Measurements from ENCODE around the gene ABHD17C. TPM values are rescaled to one million over a fixed set of nuclear protein-coding genes. Genes with fewer than 3 reads are reported as not detected.

ABHD17C gene
- total RNA-seq, 1 donor from 2014 or later, result 3.7 TPM

GRCh38 chr15:80773122-80773551, 78.0 kb downstream of the ABHD17C start:
- no peaks in the 10 kb centered on the region for H3K36me3 ChIP-seq (ENCODE audit: control insufficient read depth in 3 of 3, insufficient read depth in 3 of 3, low read length in 3 of 3)
- H3K9me3 ChIP-seq (ENCODE audit: control insufficient read depth in 3 of 3, low read length in 3 of 3), result no peaks in the 10 kb centered on the region
- H3K27ac ChIP-seq (ENCODE audit: low read depth, low read length), result no peak overlapping the region
- peaks cover 4 to 10% (median 7%) of the 10 kb centered on the region in 3 donors for H3K27me3 ChIP-seq (ENCODE audit: control insufficient read depth in 3 of 3, insufficient read depth in 3 of 3, low read length in 3 of 3)
- no peak overlapping the region for H3K4me3 ChIP-seq (ENCODE audit: low read length in 3 of 3)
- H3K4me1 ChIP-seq (ENCODE audit: control insufficient read depth in 3 of 3, insufficient read depth in 3 of 3, low read length in 3 of 3), result peaks cover 10 to 17% (median 13%) of the 10 kb centered on the region in 3 donors
- H3K9ac ChIP-seq (ENCODE audit: low read depth in 1 of 3, low read length in 3 of 3), result no peak overlapping the region

DNA sequence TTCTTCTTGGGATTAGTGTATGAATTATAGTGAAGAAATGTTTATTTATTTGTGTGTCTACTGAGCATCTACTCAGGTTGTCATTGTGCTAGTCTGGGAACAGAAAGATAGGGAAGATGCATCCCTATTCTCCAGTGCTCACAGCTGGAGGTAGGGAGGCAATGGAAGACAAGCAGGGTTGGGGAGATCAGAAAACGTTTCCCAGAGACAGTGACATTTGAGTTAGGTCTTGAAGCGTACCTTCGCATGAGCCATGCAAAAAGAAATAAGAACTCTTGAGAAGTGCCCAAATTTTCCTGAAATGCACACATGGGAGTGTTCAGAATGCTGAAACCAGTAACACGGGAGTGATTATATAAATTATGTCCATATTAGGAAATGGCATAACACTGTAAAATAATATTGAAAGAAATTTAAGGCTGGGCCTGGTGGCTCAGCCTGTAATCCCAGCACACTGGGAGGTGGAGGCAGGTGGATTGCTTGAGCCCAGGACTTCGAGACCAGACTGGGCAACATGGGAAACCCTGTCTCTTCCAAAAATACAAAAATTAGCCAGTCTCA, 78.8 kb downstream of the ABHD17C start:
- Histone ChIP-seq H3K27ac (ENCODE audit: low read depth, low read length) (no peak overlapping the region), H3K9me3 (ENCODE audit: control insufficient read depth in 3 of 3, low read length in 3 of 3) (no peaks in the 10 kb centered on the region), H3K36me3 (ENCODE audit: control insufficient read depth in 3 of 3, insufficient read depth in 3 of 3, low read length in 3 of 3) (no peaks in the 10 kb centered on the region), H3K9ac (ENCODE audit: low read depth in 1 of 3, low read length in 3 of 3) (no peak overlapping the region), H3K27me3 (ENCODE audit: control insufficient read depth in 3 of 3, insufficient read depth in 3 of 3, low read length in 3 of 3) (peaks cover 10 to 16% (median 13%) of the 10 kb centered on the region in 3 donors), H3K4me3 (ENCODE audit: low read length in 3 of 3) (no peak overlapping the region), H3K4me1 (ENCODE audit: control insufficient read depth in 3 of 3, insufficient read depth in 3 of 3, low read length in 3 of 3) (peaks cover 10 to 20% (median 13%) of the 10 kb centered on the region in 3 donors)

DNA sequence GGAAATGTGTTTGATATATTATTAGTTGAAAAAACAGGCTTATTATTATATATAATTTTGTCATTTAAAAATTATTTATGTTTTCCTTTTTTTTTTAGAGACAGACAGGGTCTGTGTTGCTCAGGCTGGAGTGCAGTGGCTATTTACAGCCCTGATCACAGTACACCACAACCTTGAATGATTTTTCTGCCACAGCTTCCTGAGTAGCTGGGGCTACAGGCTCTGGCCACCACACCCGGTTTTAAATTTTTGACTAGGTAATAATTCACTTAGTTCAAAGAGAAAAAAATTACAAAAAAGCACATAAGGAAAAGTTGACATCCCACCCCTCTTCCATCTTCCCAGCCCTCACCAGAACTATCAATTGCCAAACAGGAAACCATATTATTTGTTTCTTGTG, 79.4 kb downstream of the ABHD17C start:
- Histone ChIP-seq H3K4me3 (ENCODE audit: low read length in 3 of 3) (no peak overlapping the region), H3K27me3 (ENCODE audit: control insufficient read depth in 3 of 3, insufficient read depth in 3 of 3, low read length in 3 of 3) (peaks cover 15 to 21% (median 18%) of the 10 kb centered on the region in 3 donors), H3K27ac (ENCODE audit: low read depth, low read length) (no peak overlapping the region), H3K9me3 (ENCODE audit: control insufficient read depth in 3 of 3, low read length in 3 of 3) (no peaks in the 10 kb centered on the region), H3K4me1 (ENCODE audit: control insufficient read depth in 3 of 3, insufficient read depth in 3 of 3, low read length in 3 of 3) (peaks cover 13 to 23% (median 17%) of the 10 kb centered on the region in 3 donors), H3K36me3 (ENCODE audit: control insufficient read depth in 3 of 3, insufficient read depth in 3 of 3, low read length in 3 of 3) (no peaks in the 10 kb centered on the region), H3K9ac (ENCODE audit: low read depth in 1 of 3, low read length in 3 of 3) (no peak overlapping the region)

- no peaks in the 10 kb centered on the region for H3K9me3 ChIP-seq (ENCODE audit: control insufficient read depth in 3 of 3, low read length in 3 of 3)
- no peak overlapping the region for H3K27ac ChIP-seq (ENCODE audit: low read depth, low read length)
- H3K4me1 ChIP-seq (ENCODE audit: control insufficient read depth in 3 of 3, insufficient read depth in 3 of 3, low read length in 3 of 3), result peaks cover 20 to 31% (median 26%) of the 10 kb centered on the region in 3 donors
- no peak overlapping the region for H3K4me3 ChIP-seq (ENCODE audit: low read length in 3 of 3)
- no peak overlapping the region for H3K9ac ChIP-seq (ENCODE audit: low read depth in 1 of 3, low read length in 3 of 3)
- no peaks in the 10 kb centered on the region for H3K36me3 ChIP-seq (ENCODE audit: control insufficient read depth in 3 of 3, insufficient read depth in 3 of 3, low read length in 3 of 3)
- peaks cover 23 to 29% (median 27%) of the 10 kb centered on the region in 3 donors for H3K27me3 ChIP-seq (ENCODE audit: control insufficient read depth in 3 of 3, insufficient read depth in 3 of 3, low read length in 3 of 3)
Observed at GRCh38 chr15:80775338-80775737, 80.2 kb downstream of the ABHD17C start.

GRCh38 chr15:80776420-80777045, 81.4 kb downstream of the ABHD17C start:
- H3K27ac ChIP-seq (ENCODE audit: low read depth, low read length), result no peak overlapping the region
- peaks cover 31 to 34% (median 34%) of the 10 kb centered on the region in 3 donors for H3K27me3 ChIP-seq (ENCODE audit: control insufficient read depth in 3 of 3, insufficient read depth in 3 of 3, low read length in 3 of 3)
- no peaks in the 10 kb centered on the region for H3K36me3 ChIP-seq (ENCODE audit: control insufficient read depth in 3 of 3, insufficient read depth in 3 of 3, low read length in 3 of 3)
- peak overlapping the region in 1 of 3 donors; percentile 63 for H3K4me3 ChIP-seq (ENCODE audit: low read length in 3 of 3)
- no peaks in the 10 kb centered on the region for H3K9me3 ChIP-seq (ENCODE audit: control insufficient read depth in 3 of 3, low read length in 3 of 3)
- H3K9ac ChIP-seq (ENCODE audit: low read depth in 1 of 3, low read length in 3 of 3), result peak overlapping the region; percentile 20 to 60 (median 38)
- peaks cover 22 to 33% (median 31%) of the 10 kb centered on the region in 3 donors for H3K4me1 ChIP-seq (ENCODE audit: control insufficient read depth in 3 of 3, insufficient read depth in 3 of 3, low read length in 3 of 3)

GRCh38 chr15:80777137-80777536, 82.0 kb downstream of the ABHD17C start:
- Histone ChIP-seq H3K27me3 (ENCODE audit: control insufficient read depth in 3 of 3, insufficient read depth in 3 of 3, low read length in 3 of 3) (peaks cover 34% of the 10 kb centered on the region in 3 donors), H3K4me1 (ENCODE audit: control insufficient read depth in 3 of 3, insufficient read depth in 3 of 3, low read length in 3 of 3) (peaks cover 22 to 33% (median 31%) of the 10 kb centered on the region in 3 donors), H3K9me3 (ENCODE audit: control insufficient read depth in 3 of 3, low read length in 3 of 3) (no peaks in the 10 kb centered on the region), H3K27ac (ENCODE audit: low read depth, low read length) (no peak overlapping the region), H3K4me3 (ENCODE audit: low read length in 3 of 3) (peak overlapping the region in 1 of 3 donors; percentile 63), H3K36me3 (ENCODE audit: control insufficient read depth in 3 of 3, insufficient read depth in 3 of 3, low read length in 3 of 3) (no peaks in the 10 kb centered on the region), H3K9ac (ENCODE audit: low read depth in 1 of 3, low read length in 3 of 3) (peak overlapping the region in 2 of 3 donors; percentile 38 to 60)

GRCh38 chr15:80777826-80778620, 82.9 kb downstream of the ABHD17C start:
- Histone ChIP-seq H3K4me1 (ENCODE audit: control insufficient read depth in 3 of 3, insufficient read depth in 3 of 3, low read length in 3 of 3) (peaks cover 22 to 33% (median 31%) of the 10 kb centered on the region in 3 donors), H3K27me3 (ENCODE audit: control insufficient read depth in 3 of 3, insufficient read depth in 3 of 3, low read length in 3 of 3) (peaks cover 34 to 37% (median 34%) of the 10 kb centered on the region in 3 donors), H3K9me3 (ENCODE audit: control insufficient read depth in 3 of 3, low read length in 3 of 3) (no peaks in the 10 kb centered on the region), H3K4me3 (ENCODE audit: low read length in 3 of 3) (no peak overlapping the region), H3K27ac (ENCODE audit: low read depth, low read length) (no peak overlapping the region), H3K9ac (ENCODE audit: low read depth in 1 of 3, low read length in 3 of 3) (no peak overlapping the region), H3K36me3 (ENCODE audit: control insufficient read depth in 3 of 3, insufficient read depth in 3 of 3, low read length in 3 of 3) (no peaks in the 10 kb centered on the region)

- Histone ChIP-seq H3K9ac (ENCODE audit: low read depth in 1 of 3, low read length in 3 of 3) (no peak overlapping the region), H3K27me3 (ENCODE audit: control insufficient read depth in 3 of 3, insufficient read depth in 3 of 3, low read length in 3 of 3) (peaks cover 34 to 37% (median 35%) of the 10 kb centered on the region in 3 donors), H3K4me3 (ENCODE audit: low read length in 3 of 3) (peak overlapping the region in 2 of 3 donors; percentile 27 to 70), H3K27ac (ENCODE audit: low read depth, low read length) (no peak overlapping the region), H3K4me1 (ENCODE audit: control insufficient read depth in 3 of 3, insufficient read depth in 3 of 3, low read length in 3 of 3) (peaks cover 22 to 33% (median 31%) of the 10 kb centered on the region in 3 donors), H3K36me3 (ENCODE audit: control insufficient read depth in 3 of 3, insufficient read depth in 3 of 3, low read length in 3 of 3) (no peaks in the 10 kb centered on the region), H3K9me3 (ENCODE audit: control insufficient read depth in 3 of 3, low read length in 3 of 3) (no peaks in the 10 kb centered on the region)
Observed at GRCh38 chr15:80778621-80778963, 83.5 kb downstream of the ABHD17C start.

DNA sequence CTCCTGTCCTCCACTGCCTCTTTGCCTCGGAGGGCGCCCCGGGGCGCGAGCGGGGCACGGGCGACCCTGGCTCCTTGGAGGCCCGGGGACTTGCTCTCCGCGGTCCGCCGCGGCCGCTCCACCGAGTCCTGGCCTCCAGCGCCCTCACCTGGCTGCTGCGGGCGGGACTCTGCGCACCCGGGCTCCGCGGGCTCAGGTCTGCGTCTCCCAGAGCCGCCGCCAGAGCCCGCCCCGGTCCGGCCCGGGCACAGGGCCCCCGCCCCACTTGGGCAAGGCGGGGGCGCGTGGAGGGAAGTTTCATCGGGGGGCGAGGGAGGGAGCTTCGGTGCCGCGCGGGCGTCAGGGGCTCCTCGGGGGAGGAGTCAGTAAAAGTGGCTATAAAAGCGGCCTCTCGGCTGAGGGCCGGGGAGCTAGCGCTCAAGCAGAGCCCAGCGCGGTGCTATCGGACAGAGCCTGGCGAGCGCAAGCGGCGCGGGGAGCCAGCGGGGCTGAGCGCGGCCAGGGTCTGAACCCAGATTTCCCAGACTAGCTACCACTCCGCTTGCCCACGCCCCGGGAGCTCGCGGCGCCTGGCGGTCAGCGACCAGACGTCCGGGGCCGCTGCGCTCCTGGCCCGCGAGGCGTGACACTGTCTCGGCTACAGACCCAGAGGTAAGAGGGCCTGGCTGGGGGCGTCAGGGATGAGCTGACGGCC, 84.0 kb downstream of the ABHD17C start, which contains the start of gene CEMIP:
TSS of gene CEMIP (plus strand) at position 407 of the 694 bp plus-strand sequence. CDS start 94,510 bp downstream, outside the sequence.
- H3K9ac ChIP-seq (ENCODE audit: low read depth in 1 of 3, low read length in 3 of 3), result peak within 1 kb of the TSS in 2 of 3 donors; percentile 45
- H3K9me3 ChIP-seq (ENCODE audit: control insufficient read depth in 3 of 3, low read length in 3 of 3), result no peaks in the 10 kb centered on the region
- peaks cover 22 to 33% (median 31%) of the 10 kb centered on the region in 3 donors for H3K4me1 ChIP-seq (ENCODE audit: control insufficient read depth in 3 of 3, insufficient read depth in 3 of 3, low read length in 3 of 3)
- H3K4me3 ChIP-seq (ENCODE audit: low read length in 3 of 3), result peak within 1 kb of the TSS; percentile 46 to 70 (median 63)
- H3K27ac ChIP-seq (ENCODE audit: low read depth, low read length), result no peak within 1 kb of the TSS
- H3K36me3 ChIP-seq (ENCODE audit: control insufficient read depth in 3 of 3, insufficient read depth in 3 of 3, low read length in 3 of 3), result no peaks in the 10 kb centered on the region
- peaks cover 34 to 39% (median 37%) of the 10 kb centered on the region in 3 donors for H3K27me3 ChIP-seq (ENCODE audit: control insufficient read depth in 3 of 3, insufficient read depth in 3 of 3, low read length in 3 of 3)

All from skeletal muscle tissue (tissue), 4 donors.